NCI-H1694 treated with DMSO at 0.1 percent for 48 hours (cell line): Measurements from ENCODE around the gene MRPL36.

Experiments
- DNase-seq: peaks from one replicate; lab custom pipeline; 2025; lab: John Stamatoyannopoulos, UW

Gene MRPL36

GRCh38 chr5:1749346-1750124 is 50.1 kb downstream of the MRPL36 start:
- no peak for DNase-seq

GRCh38 chr5:1748845-1749244 is 50.8 kb downstream of the MRPL36 start:
- no peak for DNase-seq
